NCI-H1417 treated with DMSO at 0.1 percent for 48 hours (cell line): ENCODE results near the gene RNF146.
"Not testable (repeated sequence)": the region's sequence is repeated elsewhere in the genome, so short reads cannot be mapped to it uniquely, and the experiment has no call there.

ENCODE experiments used
- DNase-seq: peaks from one replicate; lab custom pipeline; 2025; lab: John Stamatoyannopoulos, UW

RNF146 gene

GRCh38 chr6:127288705-127289104 lies 22.0 kb downstream of the RNF146 start:
- DNase-seq = no peak

- no peak for DNase-seq
Measured at GRCh38 chr6:127289934-127290333, 23.3 kb downstream of the RNF146 start.

- no peak for DNase-seq
Measured at GRCh38 chr6:127290391-127291265, 24.0 kb downstream of the RNF146 start.

- DNase-seq = no peak
Measured at GRCh38 chr6:127291495-127291894, 24.8 kb downstream of the RNF146 start.

GRCh38 chr6:127297502-127298070 lies 30.9 kb downstream of the RNF146 start:
- DNase-seq = no peak

GRCh38 chr6:127298475-127298874 lies 31.8 kb downstream of the RNF146 start:
- DNase-seq = no peak

GRCh38 chr6:127299522-127300240 lies 33.0 kb downstream of the RNF146 start:
- DNase-seq = no peak

- no peak for DNase-seq
Measured at GRCh38 chr6:127300411-127300810, 33.7 kb downstream of the RNF146 start.

- DNase-seq = no peak
Measured at GRCh38 chr6:127301199-127301700, 34.6 kb downstream of the RNF146 start.

- no peak for DNase-seq
Measured at GRCh38 chr6:127302728-127303660, 36.3 kb downstream of the RNF146 start.

GRCh38 chr6:127303917-127304316 lies 37.3 kb downstream of the RNF146 start:
- DNase-seq = no peak

- DNase-seq = no peak
Measured at GRCh38 chr6:127305741-127306140, 39.1 kb downstream of the RNF146 start.

- no peak for DNase-seq
Measured at GRCh38 chr6:127317388-127318128, 50.9 kb downstream of the RNF146 start.

GRCh38 chr6:127319686-127320085 lies 53.0 kb downstream of the RNF146 start:
- no peak for DNase-seq

- no peak for DNase-seq
Measured at GRCh38 chr6:127328043-127328609, 61.5 kb downstream of the RNF146 start.

- DNase-seq = not testable (repeated sequence)
Measured at GRCh38 chr6:127331256-127331655, 64.6 kb downstream of the RNF146 start.

GRCh38 chr6:127332383-127332961 lies 65.8 kb downstream of the RNF146 start:
- DNase-seq = no peak
